H9 (cell line): ENCODE results near the gene SLC2A5. TPM values are rescaled to one million over a fixed set of nuclear protein-coding genes. Genes with fewer than 3 reads are reported as not detected.

Source experiments
- DNase-seq: peaks from one replicate; pipeline ENCODE4 v3.0.0-alpha.2; 2017
- H2AFZ ChIP-seq: one replicate; pipeline ENCODE4 v1.6.1; 2013; ENCODE audit warnings: mild to moderate bottlenecking, low read length, control low read depth, moderate library complexity
- H2AK5ac ChIP-seq: 2 replicates; pipeline ENCODE4 v1.6.1; 2013; ENCODE audit warnings: low read length, control low read depth, mixed read lengths; ENCODE audit not compliant: insufficient read length
- H2BK120ac ChIP-seq: one replicate; pipeline ENCODE4 v1.6.1; 2013; ENCODE audit warnings: low read depth, mild to moderate bottlenecking, low read length, control low read depth, inconsistent platforms; ENCODE audit not compliant: poor library complexity, severe bottlenecking
- H2BK12ac ChIP-seq: 2 replicates; pipeline ENCODE4 v1.6.1; 2013; ENCODE audit warnings: low read length, control low read depth, mixed read lengths, low read depth; ENCODE audit not compliant: insufficient read length
- H2BK15ac ChIP-seq: 2 replicates; pipeline ENCODE4 v1.6.1; 2013; ENCODE audit warnings: low read depth, low read length, control low read depth
- H2BK20ac ChIP-seq: one replicate; pipeline ENCODE4 v1.6.1; 2013; ENCODE audit warnings: low read depth, mild to moderate bottlenecking, low read length, control low read depth, inconsistent platforms; ENCODE audit not compliant: poor library complexity, severe bottlenecking
- H2BK5ac ChIP-seq: 2 replicates; pipeline ENCODE4 v1.6.1; 2013; ENCODE audit warnings: low read length, control low read depth, mixed read lengths; ENCODE audit not compliant: insufficient read length
- H3K14ac ChIP-seq: 2 replicates; pipeline ENCODE4 v1.6.1; 2013; ENCODE audit warnings: low read length, control low read depth; ENCODE audit not compliant: insufficient read depth
- H3K18ac ChIP-seq: 2 replicates; pipeline ENCODE4 v1.6.1; 2013; ENCODE audit warnings: low read depth, mild to moderate bottlenecking, mixed read lengths, low read length, control low read depth; ENCODE audit not compliant: insufficient read length
- H3K23ac ChIP-seq: 2 replicates; pipeline ENCODE4 v1.6.1; 2013; ENCODE audit warnings: low read length, control low read depth, mixed read lengths, low read depth; ENCODE audit not compliant: insufficient read length
- H3K23me2 ChIP-seq: 2 replicates; pipeline ENCODE4 v1.6.1; 2013; ENCODE audit warnings: low read depth, mild to moderate bottlenecking, mixed read lengths, low read length, control low read depth; ENCODE audit not compliant: insufficient read length, poor library complexity, severe bottlenecking
- H3K27ac ChIP-seq: 2 replicates; pipeline ENCODE4 v1.5.1; 2013; ENCODE audit warnings: low read length, control low read depth, mixed read lengths, low read depth; ENCODE audit not compliant: insufficient read length
- H3K27me3 ChIP-seq: 2 replicates; pipeline ENCODE4 v1.6.1; 2013; ENCODE audit warnings: low read length, control low read depth, inconsistent platforms; ENCODE audit not compliant: insufficient read depth
- H3K4ac ChIP-seq: 2 replicates; pipeline ENCODE4 v1.6.1; 2013; ENCODE audit warnings: low read depth, mild to moderate bottlenecking, control low read depth, inconsistent platforms, low read length, moderate library complexity
- H3K4me1 ChIP-seq: 2 replicates; pipeline ENCODE4 v1.6.1; 2013; ENCODE audit warnings: low read length, control low read depth, inconsistent platforms; ENCODE audit not compliant: insufficient read depth
- H3K4me2 ChIP-seq: 2 replicates; pipeline ENCODE4 v1.6.1; 2013; ENCODE audit warnings: low read length, control low read depth, mixed read lengths; ENCODE audit not compliant: insufficient read length, insufficient read depth
- H3K56ac ChIP-seq: 2 replicates; pipeline ENCODE4 v1.6.1; 2013; ENCODE audit warnings: low read depth, mild to moderate bottlenecking, mixed read lengths, low read length, control low read depth; ENCODE audit not compliant: insufficient read length
- H3K79me1 ChIP-seq: 2 replicates; pipeline ENCODE4 v1.6.1; 2013; ENCODE audit warnings: low read depth, mild to moderate bottlenecking, moderate library complexity, low read length, control low read depth, inconsistent platforms; ENCODE audit not compliant: insufficient read depth, poor library complexity, severe bottlenecking
- H3K79me2 ChIP-seq: 2 replicates; pipeline ENCODE4 v1.6.1; 2013; ENCODE audit warnings: low read length, control low read depth, inconsistent platforms; ENCODE audit not compliant: insufficient read depth
- H3K9ac ChIP-seq: 2 replicates; pipeline ENCODE4 v1.6.1; 2013; ENCODE audit warnings: low read length, control low read depth, mixed read lengths; ENCODE audit not compliant: insufficient read length; ENCODE audit errors: extremely low read depth
- H3K9me3 ChIP-seq: one replicate; pipeline ENCODE4 v1.6.1; 2013; ENCODE audit warnings: low read depth, low read length, inconsistent platforms; ENCODE audit not compliant: control insufficient read depth
- H3T11ph ChIP-seq: one replicate; pipeline ENCODE4 v1.6.1; 2013; ENCODE audit warnings: mild to moderate bottlenecking, low read length, control low read depth, inconsistent platforms
- H4K20me1 ChIP-seq: one replicate; pipeline ENCODE4 v1.6.1; 2013; ENCODE audit not compliant: control insufficient read depth, insufficient read length, insufficient read depth
- H4K5ac ChIP-seq: 2 replicates; pipeline ENCODE4 v1.6.1; 2013; ENCODE audit warnings: low read depth, mild to moderate bottlenecking, mixed read lengths, low read length, control low read depth; ENCODE audit not compliant: insufficient read length
- H4K8ac ChIP-seq: replicated peaks from 2 replicates; pipeline ENCODE4 v1.6.1; 2013; ENCODE audit warnings: low read length, control low read depth, mixed read lengths, low read depth; ENCODE audit not compliant: insufficient read length
- H4K91ac ChIP-seq: 2 replicates; pipeline ENCODE4 v1.6.1; 2013; ENCODE audit warnings: low read depth, mild to moderate bottlenecking, moderate library complexity, mixed read lengths, low read length, control low read depth; ENCODE audit not compliant: insufficient read length
- H3K27ac Mint-ChIP-seq, 3 experiments: 2 replicates in 2 of 3; 3 replicates in 1 of 3; pipeline ENCODE4 v1.8.0; 2020 to 2021; ENCODE audit warnings: mixed read lengths in 3 of 3, mild to moderate bottlenecking in 1 of 3, moderate library complexity in 1 of 3
- H3K27me3 Mint-ChIP-seq: 2 replicates; pipeline ENCODE4 v1.8.0; 2021; ENCODE audit warnings: low read depth, mild to moderate bottlenecking, moderate library complexity, mixed read lengths
- H3K36me3 Mint-ChIP-seq, 3 experiments: 2 replicates in 2 of 3; 3 replicates in 1 of 3; pipeline ENCODE4 v1.8.0; 2020 to 2021; ENCODE audit warnings: low read depth in 3 of 3, mixed read lengths in 3 of 3; ENCODE audit not compliant: insufficient read depth in 1 of 3
- H3K4me1 Mint-ChIP-seq, 2 experiments: 2 replicates each; pipeline ENCODE4 v1.8.0; 2020; ENCODE audit warnings: mixed read lengths in 2 of 2
- H3K4me3 Mint-ChIP-seq, 2 experiments: 2 replicates in 1 of 2; 3 replicates in 1 of 2; pipeline ENCODE4 v1.8.0; 2020 to 2021; ENCODE audit warnings: mild to moderate bottlenecking in 2 of 2, mixed read lengths in 2 of 2, moderate library complexity in 1 of 2
- H3K9me3 Mint-ChIP-seq, 2 experiments: 2 replicates in 1 of 2; 3 replicates in 1 of 2; pipeline ENCODE4 v1.8.0; 2020; ENCODE audit warnings: mild to moderate bottlenecking in 2 of 2, mixed read lengths in 2 of 2, moderate library complexity in 1 of 2
- CTCF ChIP-seq: fragments of 200-600 bp; sonication (generic); conservative IDR thresholded peaks from 3 replicates; pipeline ENCODE4 v1.8.0; 2021; ENCODE audit warnings: antibody characterized with exemption, mild to moderate bottlenecking
- WGBS: extraction: QIAGEN DNeasy Blood & Tissue Kit; methylation state at CpG from one replicate; pipeline ENCODE4 v1.1.7; 2013; ENCODE audit warnings: missing lambda C conversion rate, low lambda C conversion rate, mixed read lengths; ENCODE audit not compliant: insufficient read length; ENCODE audit errors: extremely low coverage; 5-methylcytosine and 5-hydroxymethylcytosine counted together
- total RNA-seq: library from RNA; stranded (reverse); gene quantifications from 2 replicates; pipeline ENCODE4 v1.2.1, GENCODE V29; 2021

SLC2A5 gene
- total RNA-seq, 1 experiment from 2014 or later, result not detected

DNA sequence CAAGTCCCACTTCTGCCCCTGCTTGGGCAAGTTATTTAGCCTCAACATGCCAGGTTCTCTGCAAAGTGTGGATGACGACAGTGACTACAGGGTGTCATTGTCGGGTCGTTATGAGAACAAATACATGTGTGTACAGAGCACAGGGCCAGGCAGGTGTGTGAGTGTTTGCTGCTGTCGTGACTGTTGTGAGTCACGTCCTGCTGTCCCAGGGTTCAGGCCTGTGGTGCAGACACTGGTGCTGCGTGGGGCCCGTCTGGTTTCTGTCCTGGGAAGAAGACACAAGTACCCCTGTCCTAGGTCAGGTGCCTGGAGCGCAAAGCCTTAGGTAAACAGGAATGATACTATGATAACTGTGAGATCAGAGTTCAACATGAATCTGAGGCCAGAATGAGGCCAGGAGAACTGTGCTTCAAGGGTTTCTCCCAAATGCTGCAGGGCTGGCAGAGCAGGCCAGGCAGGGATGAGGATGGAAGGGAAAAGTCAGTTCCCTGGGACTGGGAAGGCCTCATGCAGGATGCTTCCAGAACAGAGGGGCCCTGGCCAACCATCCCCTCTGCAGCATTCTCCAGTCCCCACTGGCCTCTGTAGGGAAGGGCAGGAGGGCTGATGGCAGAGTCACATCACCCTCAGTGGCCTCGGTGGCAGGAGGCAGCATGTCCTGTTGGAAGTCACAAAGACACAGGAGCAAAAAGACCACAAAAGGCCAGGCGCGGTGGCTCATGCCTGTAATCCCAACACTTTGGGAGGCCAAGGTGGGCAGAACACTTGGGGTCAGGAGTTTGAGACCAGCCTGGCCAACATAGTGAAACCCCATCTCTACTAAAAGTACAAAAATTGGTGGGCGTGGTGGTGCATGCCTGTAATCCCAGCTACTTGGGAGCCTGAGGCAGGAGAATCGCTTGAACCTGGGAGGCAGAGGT, 43.8 kb upstream of the SLC2A5 start:
- no CpG with 5 or more reads among the region's 13 CpGs for WGBS

More for the DNA sequence above, 43.8 kb upstream of the SLC2A5 start:
- Histone ChIP-seq H3K4me1 (no peaks in the 10 kb centered on the region), H3K9ac (no peak overlapping the region), H3K23me2 (no peaks in the 10 kb centered on the region), H2BK20ac (no peak overlapping the region), H2BK120ac (no peak overlapping the region), H4K91ac (no peak overlapping the region), H3K23ac (no peak overlapping the region), H3K14ac (no peak overlapping the region; the same call in 1 of the 2 replicates), H2BK5ac (no peak overlapping the region), H3K4me2 (no peak overlapping the region), H3K9me3 (no peaks in the 10 kb centered on the region), H2AK5ac (no peak overlapping the region), H2BK15ac (no peak overlapping the region), H3T11ph (no peak overlapping the region), H3K4ac (no peak overlapping the region), H4K8ac (no peak overlapping the region), H2BK12ac (no peak overlapping the region), H3K79me1 (no peaks in the 10 kb centered on the region), H3K18ac (no peak overlapping the region), H3K27me3 (no peaks in the 10 kb centered on the region), H4K5ac (no peak overlapping the region), H3K56ac (no peak overlapping the region), H4K20me1 (no peaks in the 10 kb centered on the region), H2AFZ (no peak overlapping the region), H3K27ac (no peak overlapping the region), H3K79me2 (no peaks in the 10 kb centered on the region)
- H3K4me3 Mint-ChIP-seq, result no peak overlapping the region
- no peaks in the 10 kb centered on the region for H3K9me3 Mint-ChIP-seq
- TF ChIP-seq CTCF, result no peak
- no peak for DNase-seq
- no peak overlapping the region for H3K27ac Mint-ChIP-seq
- no peaks in the 10 kb centered on the region; a peak in 1 of 7 replicates for H3K36me3 Mint-ChIP-seq
- H3K4me1 Mint-ChIP-seq, result peaks cover 0 to 9% of the 10 kb centered on the region in 2 experiments; a peak in 2 of 4 replicates
- no peaks in the 10 kb centered on the region for H3K27me3 Mint-ChIP-seq
